Activated naive CD4-positive, alpha-beta T cell (primary cell): ENCODE data around the gene SMTNL2.

Experiments used
- DNase-seq, 4 experiments: peaks; one replicate each; lab custom pipeline; 2025; lab: John Stamatoyannopoulos, UW

Gene SMTNL2

DNA sequence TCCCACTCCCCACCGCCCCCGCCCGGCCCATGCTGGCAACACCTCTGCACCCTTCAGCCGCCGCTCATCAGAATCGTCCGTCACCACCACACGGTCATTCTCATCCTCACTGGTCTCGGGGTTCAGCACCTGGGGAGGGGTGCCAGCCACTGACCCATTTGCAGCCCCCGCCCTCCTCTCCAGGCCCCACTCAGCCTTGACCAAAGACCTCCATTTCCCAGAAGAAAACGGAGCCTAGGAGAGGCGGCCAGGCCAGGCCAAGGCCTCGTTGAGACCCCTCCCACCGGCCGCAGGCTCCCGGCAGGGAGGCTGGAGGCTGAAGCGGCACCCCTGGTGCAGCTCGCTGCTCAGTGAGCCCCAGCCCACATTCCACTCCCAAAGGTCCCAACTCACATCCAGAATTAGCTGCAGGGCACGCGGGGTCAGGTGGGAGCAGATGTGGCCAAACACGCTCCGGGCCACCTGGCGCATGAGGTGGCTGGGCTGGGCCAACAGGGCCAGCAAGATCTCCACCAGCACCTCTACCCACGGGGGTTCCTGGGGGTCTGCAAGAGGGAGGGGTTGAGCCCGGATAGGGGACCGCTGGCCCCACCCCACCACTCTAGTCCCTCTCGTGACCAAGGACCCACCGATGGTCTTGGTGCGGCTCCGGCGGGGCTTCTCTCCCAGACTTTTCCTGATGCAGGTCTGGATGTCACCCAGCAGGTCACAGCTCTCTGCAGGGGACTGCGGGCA, 38.9 kb upstream of the SMTNL2 start:
- DNase-seq: no peak

GRCh38 chr17:4547118-4547906, 37.0 kb upstream of the SMTNL2 start:
- DNase-seq: no peak

- no peak for DNase-seq
Observed at GRCh38 chr17:4548061-4548461, 36.3 kb upstream of the SMTNL2 start.

DNA sequence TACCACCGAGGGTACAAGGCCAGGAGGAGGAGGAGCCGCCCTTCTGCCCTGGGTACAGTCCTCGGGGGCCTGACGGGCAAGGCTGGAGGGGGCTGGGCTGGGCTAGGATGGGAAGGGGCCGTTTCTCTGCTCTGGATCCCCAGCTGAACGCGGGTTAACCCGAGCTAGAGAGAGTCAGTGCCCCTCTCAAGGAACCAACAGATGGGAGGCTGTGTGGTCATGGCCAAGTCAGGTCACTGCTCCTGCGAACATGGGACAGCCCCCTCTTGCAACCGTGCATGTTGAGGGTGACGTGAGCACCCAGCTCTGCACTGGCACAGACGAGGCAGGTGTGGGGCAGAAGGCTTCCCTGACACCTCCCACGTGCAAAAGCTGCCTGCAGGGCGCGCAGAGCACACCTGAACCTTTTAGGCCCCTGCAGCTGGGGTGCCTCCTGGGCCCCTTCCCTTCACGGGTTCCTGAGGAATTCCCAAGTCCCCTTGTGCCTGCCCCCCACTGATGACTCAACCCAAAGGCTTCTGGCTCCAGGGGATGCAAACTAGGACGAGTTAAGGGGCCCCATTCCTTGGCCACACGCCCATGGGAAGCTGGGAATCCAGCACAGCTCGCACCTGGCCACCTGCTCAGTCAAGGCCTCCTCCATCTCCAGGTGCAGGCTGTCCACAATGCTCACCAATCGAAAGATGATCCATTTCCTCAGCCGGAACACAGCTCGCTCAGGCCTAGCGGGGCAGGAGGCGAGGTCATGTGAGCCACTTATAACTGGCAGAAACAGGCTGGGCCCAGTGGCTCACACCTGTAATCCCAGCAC, 35.4 kb upstream of the SMTNL2 start:
- no peak for DNase-seq

GRCh38 chr17:4549781-4550533, 34.4 kb upstream of the SMTNL2 start:
- DNase-seq: no peak

DNA sequence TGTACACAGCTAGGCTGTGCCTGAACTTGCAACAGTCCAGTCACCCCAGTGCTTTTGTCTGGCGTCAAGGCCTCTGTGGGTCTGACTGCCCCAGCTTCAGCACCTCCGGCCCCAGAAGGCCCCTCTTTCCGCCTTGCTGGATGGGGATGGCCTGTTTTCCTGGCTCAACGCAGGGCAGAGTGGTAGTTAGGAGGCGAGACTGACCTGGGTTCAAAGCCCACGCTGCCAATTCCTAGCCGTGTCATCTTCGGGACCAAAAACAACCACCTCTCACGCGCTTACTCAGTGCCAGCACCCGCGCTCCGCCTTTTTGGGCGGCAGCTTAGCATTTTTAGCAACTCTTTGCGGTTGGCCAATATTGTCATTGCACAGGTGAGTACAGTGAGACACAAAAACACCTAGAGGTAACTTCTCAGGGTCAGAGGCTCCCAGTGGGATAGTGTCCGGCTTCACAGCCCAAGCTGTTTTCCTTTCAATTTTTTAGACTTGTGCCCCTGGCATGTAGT, 33.7 kb upstream of the SMTNL2 start:
- DNase-seq: no peak

DNA sequence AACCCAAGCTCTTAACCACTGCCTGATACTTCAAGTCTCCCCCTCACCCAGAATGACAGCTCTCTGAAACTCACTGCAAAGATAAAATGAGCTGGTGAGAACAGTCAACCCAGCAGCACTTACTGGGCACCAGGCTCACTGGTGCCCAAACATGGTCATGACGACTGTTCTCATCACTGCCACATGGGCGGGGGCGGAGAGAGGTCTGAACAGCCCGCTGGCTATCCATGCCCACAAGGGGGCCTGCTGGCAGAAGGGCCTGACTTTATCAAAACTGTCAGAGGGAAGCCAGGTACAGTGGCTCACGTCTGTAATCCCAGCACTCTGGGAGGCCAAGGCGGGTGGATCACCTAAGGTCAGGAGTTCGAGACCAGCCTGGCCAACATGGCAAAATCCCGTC, 33.2 kb upstream of the SMTNL2 start:
- no peak for DNase-seq

GRCh38 chr17:4551796-4552525, 32.4 kb upstream of the SMTNL2 start:
- DNase-seq: no peak

GRCh38 chr17:4553669-4554068, 30.7 kb upstream of the SMTNL2 start:
- no peak for DNase-seq

- no peak for DNase-seq
Observed at GRCh38 chr17:4554441-4554996, 29.8 kb upstream of the SMTNL2 start.

DNA sequence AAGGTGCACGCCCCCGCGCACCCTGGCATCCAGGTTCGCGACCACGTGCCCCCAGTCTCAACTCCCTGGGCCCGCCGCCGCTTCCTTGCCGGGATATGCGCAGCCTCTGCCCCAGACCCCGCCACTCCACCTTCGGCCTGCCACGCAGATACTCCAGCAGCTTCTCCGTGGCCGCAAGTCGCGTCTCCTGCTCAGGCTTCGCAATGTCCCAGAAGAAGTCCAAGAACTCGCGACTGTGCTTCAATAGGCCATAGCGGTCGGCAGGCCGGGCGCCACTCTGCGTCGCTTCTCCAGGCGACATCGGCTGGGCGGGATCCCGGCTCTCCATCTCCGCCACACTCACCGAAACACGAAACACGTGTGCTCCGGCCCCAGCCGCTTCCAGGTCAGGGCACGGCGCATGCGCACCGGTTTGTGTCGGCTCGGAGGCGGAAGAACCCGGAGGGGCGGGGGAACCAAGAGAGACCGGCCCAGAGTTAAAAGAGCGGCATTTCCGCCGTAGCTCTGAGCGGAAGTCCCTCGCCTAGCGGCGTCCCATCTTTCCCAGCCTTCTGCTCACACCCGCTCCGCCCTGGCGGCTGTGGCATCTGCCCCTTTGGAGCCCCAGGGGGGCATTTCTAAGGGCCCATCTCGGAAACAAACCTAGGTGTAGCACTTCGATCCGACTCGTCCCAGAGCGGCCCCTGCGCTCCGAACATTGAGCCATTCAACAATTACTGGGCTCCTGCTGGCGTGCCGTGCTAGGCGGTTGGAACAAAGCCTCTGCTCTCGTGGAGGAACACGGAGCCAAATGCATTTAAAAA, 29.1 kb upstream of the SMTNL2 start, which contains the start of gene MYBBP1A:
TSS of gene MYBBP1A (minus strand) at position 388 of the 803 bp plus-strand sequence. CDS start at position 328, 60 bp downstream.
- DNase-seq: peak; percentile 92 to 95 (median 94)

DNA sequence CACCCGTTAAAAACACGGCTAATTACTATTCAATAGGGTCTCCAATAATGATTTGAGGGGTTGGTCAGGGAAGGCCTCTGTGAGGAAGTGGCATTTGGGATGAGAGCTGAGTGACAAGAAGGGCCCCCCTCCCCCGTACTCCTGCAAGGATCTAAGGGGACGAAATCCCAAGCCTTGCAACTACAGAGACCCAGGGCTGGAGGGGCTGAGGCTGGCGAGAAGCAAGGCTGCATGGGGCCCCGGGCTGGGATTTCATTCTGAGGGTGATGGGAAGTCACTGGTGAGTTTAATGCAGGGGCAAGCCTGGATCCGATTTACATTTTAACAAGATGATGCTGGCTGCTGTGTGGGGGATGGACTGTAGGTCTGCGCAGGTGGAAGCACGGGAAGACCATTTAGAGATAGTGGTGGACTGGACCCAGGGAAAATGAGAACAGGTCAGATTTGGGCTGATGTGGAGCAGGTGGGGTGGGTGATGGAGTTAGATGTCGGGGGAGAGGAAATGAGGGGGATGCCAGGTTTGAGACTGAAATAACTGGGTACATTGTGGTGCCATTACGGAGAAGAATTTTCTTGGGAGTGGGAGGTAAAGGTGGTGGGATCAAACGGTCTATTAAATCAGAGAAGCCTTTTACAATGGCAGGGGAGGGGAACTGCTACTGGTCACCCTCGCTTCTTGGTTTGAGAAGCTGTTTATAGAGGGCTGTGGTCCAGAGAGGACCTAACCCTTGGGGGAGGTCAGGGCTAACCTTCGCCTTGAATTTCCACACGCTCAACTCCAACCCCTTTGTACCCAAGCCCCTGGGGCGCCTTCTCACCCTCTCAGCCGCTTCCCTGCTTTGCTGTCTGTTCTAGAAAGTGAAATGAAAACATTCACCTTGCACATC, 28.2 kb upstream of the SMTNL2 start:
- no peak for DNase-seq

DNA sequence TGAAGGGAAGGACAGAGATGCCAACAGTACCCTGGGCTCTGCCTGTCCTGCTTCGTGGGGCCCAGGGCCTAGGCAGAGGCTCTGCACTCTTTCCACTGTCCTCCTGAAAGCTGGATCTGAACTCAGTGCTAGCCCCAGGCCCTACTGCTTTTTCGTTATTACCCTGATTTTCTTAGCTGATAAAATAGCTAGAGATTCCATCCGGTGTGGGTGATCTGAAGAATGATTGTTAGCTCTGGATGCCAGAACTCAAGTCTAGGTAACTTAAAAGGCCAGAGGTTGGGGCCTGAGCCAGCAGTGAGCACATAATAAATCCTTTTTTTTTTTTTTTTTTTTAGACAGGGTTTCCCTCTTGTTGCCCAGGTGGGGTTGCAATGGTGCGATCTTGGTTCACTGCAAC, 27.3 kb upstream of the SMTNL2 start:
- DNase-seq: no peak

GRCh38 chr17:4557626-4558346, 26.5 kb upstream of the SMTNL2 start:
- DNase-seq: no peak

DNA sequence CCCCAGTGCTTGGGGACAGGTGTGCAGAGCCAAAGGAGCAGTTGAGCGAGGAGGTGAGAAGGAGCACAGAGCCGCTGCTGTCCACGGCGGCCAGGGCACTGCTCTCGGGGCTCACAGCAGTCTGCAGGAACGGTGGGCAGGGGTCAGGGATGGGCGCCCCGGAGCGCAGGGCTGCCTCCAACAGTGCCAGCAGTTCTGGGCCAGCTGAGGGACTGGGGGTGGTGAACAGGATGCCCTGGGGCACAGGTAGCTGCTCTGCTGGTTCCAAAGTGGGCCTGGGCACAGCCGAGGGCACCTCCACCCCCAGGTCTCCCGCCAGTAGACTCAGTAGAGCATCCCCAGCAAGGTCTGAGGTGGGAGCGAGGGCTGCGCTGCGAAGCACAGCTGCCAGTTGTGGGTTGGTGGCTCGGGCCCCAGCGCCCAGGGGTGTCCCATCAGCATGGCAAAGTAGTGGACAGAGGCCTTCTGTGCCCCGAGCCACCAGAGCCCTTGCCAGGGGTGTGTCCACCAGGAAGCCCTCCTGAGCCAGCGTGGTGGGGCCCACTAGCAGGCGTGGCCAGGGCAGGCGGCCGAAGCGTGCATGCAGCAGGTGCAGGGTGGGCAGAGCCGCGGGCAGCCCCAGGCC, 25.9 kb upstream of the SMTNL2 start:
- DNase-seq: no peak

DNA sequence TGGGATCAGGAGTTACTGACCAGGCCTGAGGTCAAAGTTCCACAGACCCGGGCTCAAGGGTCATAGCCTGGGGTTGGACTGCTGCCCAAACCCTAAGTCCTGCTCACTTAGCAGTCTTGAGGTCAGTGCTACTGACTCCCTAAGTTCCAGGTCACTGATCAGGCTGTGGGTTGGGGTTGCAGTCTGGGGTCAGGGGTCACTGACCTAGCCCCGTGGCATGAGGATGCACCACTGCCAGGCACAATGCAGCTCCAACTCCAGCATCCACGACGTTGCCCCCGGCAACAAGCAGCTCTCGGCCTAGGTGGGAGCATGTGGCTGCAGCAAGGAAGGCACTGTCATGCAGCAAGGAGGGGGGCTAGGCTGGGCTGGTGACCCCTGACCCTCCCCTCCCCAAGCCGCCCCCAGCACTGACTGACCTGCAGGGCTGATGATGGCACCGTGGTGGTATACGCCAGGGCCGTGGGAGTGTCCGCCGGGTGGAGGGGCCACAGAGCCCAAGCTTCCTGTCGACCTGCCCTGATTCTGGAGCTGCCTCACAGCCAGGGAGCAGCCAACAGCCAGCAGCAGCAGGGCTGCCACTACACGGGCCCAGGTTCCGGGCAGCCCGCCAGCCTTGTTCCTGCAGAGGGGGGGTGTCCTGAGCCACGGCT, 25.1 kb upstream of the SMTNL2 start:
- no peak for DNase-seq

DNA sequence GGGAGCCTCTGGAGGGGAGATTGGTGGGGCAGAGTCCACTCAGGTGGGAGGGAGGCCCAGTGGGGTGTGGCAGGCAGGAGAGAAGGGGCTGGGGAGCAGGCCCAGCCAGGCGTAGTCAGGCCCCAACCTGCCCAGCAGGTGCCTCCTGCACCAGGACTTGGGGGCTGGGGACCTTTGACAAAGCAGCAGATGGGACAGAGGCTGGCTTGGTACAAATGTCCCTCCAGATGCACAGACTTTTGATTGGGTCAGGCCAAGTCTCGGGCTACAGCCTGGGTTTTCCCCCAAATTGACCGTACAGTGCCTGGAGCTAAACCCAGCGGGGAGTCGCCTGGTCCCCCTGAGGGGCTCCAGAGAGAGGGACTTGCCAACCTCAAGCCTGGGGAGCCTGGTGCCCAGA, 24.4 kb upstream of the SMTNL2 start:
- no peak for DNase-seq
